ENCODE data around the gene LETM1.

DNA sequence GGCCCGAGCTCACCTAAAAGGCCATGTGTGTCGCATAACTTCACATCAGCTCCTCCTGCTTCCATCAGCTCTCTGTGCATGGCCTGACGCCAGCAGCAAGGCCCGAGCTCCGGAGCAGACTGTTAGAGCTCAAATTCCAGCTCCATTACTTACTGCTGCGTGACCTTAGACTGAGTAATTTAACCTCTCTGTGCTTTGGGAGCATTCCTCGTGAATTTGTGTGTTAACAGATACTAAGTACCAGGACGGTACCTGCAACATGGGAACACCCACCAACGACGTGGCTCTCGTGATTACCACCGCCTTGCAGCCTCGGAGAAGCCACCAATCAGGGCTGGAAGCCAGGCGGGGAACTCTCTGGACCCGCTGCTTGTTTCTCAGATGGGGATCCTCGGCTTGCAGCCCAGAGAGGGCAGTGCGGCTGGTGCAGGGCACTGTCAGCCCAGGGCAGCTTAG is 12.9 kb downstream of the LETM1 start:
- TF ChIP-seq, protein P1, sequence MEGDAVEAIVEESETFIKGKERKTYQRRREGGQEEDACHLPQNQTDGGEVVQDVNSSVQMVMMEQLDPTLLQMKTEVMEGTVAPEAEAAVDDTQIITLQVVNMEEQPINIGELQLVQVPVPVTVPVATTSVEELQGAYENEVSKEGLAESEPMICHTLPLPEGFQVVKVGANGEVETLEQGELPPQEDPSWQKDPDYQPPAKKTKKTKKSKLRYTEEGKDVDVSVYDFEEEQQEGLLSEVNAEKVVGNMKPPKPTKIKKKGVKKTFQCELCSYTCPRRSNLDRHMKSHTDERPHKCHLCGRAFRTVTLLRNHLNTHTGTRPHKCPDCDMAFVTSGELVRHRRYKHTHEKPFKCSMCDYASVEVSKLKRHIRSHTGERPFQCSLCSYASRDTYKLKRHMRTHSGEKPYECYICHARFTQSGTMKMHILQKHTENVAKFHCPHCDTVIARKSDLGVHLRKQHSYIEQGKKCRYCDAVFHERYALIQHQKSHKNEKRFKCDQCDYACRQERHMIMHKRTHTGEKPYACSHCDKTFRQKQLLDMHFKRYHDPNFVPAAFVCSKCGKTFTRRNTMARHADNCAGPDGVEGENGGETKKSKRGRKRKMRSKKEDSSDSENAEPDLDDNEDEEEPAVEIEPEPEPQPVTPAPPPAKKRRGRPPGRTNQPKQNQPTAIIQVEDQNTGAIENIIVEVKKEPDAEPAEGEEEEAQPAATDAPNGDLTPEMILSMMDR (IDR thresholded peaks at IDR 0.05) = no peak
- TF ChIP-seq POLR2A (IDR thresholded peaks at IDR 0.05) = no peak
- no peak for TF ChIP-seq EP300 (IDR thresholded peaks at IDR 0.05)
- no peak for TF ChIP-seq POLR2AphosphoS5 (IDR thresholded peaks at IDR 0.05)

All from upper lobe of left lung (tissue), 4 donors.